Measurements from ENCODE around the gene SEC14L2. TPM values are rescaled to one million over a fixed set of nuclear protein-coding genes. Genes with fewer than 3 reads are reported as not detected.

The SEC14L2 gene
- total and polyA plus RNA-seq, 2 donors (not counting 3 experiments of a cell fraction or from before 2014, with no cell fraction given), result 22.5 to 28.8 TPM

- Histone ChIP-seq H3K9me1 (replicated peaks; ENCODE audit: control insufficient read depth, extremely low read depth, insufficient read depth, low read length) (no peaks in the 10 kb centered on the region), H3K79me2 (ENCODE audit: control insufficient read depth, insufficient read depth, low read length) (peaks cover 7% of the 10 kb centered on the region), H3K4me2 (ENCODE audit: insufficient read depth, low read length) (no peak overlapping the region), H3K4me3 (replicated peaks in 1 of 3; ENCODE audit: insufficient read depth in 1 of 3, low read depth in 1 of 3, low read length in 3 of 3) (no peak overlapping the region), H3K4me1 (ENCODE audit: control insufficient read depth, extremely low read depth, insufficient read depth, low read length) (peaks cover 6% of the 10 kb centered on the region), H2AFZ (ENCODE audit: low read depth, low read length) (no peak overlapping the region), H3K27me3 (ENCODE audit: control insufficient read depth in 2 of 2, insufficient read depth in 2 of 2, low read length in 2 of 2) (no peaks in the 10 kb centered on the region), H3K36me3 (ENCODE audit: control insufficient read depth in 2 of 2, extremely low read depth in 1 of 2, insufficient read depth in 2 of 2, low read length in 2 of 2) (peaks cover 3 to 40% of the 10 kb centered on the region in 2 experiments), H3K27ac (ENCODE audit: insufficient read depth, low read depth, low read length) (peak overlapping the region; percentile 6), H3K9me3 (replicated peaks; ENCODE audit: control insufficient read depth, insufficient read depth, low read length) (no peaks in the 10 kb centered on the region), H4K20me1 (replicated peaks; ENCODE audit: control insufficient read depth, extremely low read depth, insufficient read depth, low read length) (no peaks in the 10 kb centered on the region), H3K9ac (replicated peaks; ENCODE audit: extremely low read depth, insufficient read depth, low read length) (no peak overlapping the region)
- BruUV-seq (replicated peaks), result no TSS peak
- CTCF ChIA-PET, result interaction anchor here (0.9 to 4.1 kb wide), 7 partner anchors 11 to 153 kb away, joined by 3 to 21 read pairs (median 4); partner anchors contain the start of genes MTFP1 and SEC14L2
- TF ChIP-seq JUN (IDR thresholded peaks at IDR 0.05; ENCODE audit: borderline replicate concordance, insufficient read depth, insufficient read length, low read depth) (peak; percentile 24), MYC (IDR thresholded peaks at IDR 0.05; ENCODE audit: low read depth, low read length) (no peak), POLR2A (IDR thresholded peaks at IDR 0.05; ENCODE audit: low read depth, low read length) (no peak), POLR2AphosphoS5 (IDR thresholded peaks at IDR 0.05; ENCODE audit: insufficient read depth, low read depth, low read length) (peak; percentile 72), EZH2 (IDR thresholded peaks at IDR 0.05; ENCODE audit: borderline replicate concordance, low read depth, low read length, severe bottlenecking) (no peak), GATA2 (IDR thresholded peaks at IDR 0.05; ENCODE audit: insufficient read depth, insufficient read length, low read depth, low read length) (peak; percentile 83)
- TF ChIP-seq, protein P1, sequence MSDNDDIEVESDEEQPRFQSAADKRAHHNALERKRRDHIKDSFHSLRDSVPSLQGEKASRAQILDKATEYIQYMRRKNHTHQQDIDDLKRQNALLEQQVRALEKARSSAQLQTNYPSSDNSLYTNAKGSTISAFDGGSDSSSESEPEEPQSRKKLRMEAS (IDR thresholded peaks at IDR 0.05; ENCODE audit: insufficient read depth, insufficient read length), result no peak
- dilution Hi-C loops (cut with MboI; ENCODE audit: extremely low pct_ligation_motif_present, low sequenced_read_pairs), result no loop called here
- DNase-seq (ENCODE audit: low read depth, low spot score) (peak; percentile 50), FAIRE-seq (peak; percentile 69)
- POLR2A ChIA-PET, result interaction anchor here (1.5 kb wide), 1 partner anchor 12 kb away, joined by 5 read pairs; the partner anchor contains the start of gene SEC14L2
- intact Hi-C loops (cut with micrococcal nuclease), result no loop called here
Observed at GRCh38 chr22:30408388-30409102, 11.7 kb downstream of the SEC14L2 start.

Measured in endothelial cell of umbilical vein (primary cell).